Large intestine (tissue), 3 donors: ENCODE measurements around the gene NPHS1. TPM values are rescaled to one million over a fixed set of nuclear protein-coding genes. Genes with fewer than 3 reads are reported as not detected.

Experiments used
- DNase-seq, 2 donors: peaks; one replicate each; pipeline versions ENCODE4 v3.0.0 to v3.0.0-alpha.2; 2013
- H3K27ac ChIP-seq: one replicate; pipeline ENCODE4 v1.5.1; 2013; ENCODE audit warnings: low read length
- H3K27me3 ChIP-seq: 2 replicates; pipeline ENCODE4 v1.6.1; 2013; ENCODE audit warnings: low read length; ENCODE audit not compliant: control insufficient read depth, insufficient read depth
- H3K36me3 ChIP-seq: 2 replicates; pipeline ENCODE4 v1.6.1; 2013; ENCODE audit warnings: low read length; ENCODE audit not compliant: control insufficient read depth, insufficient read depth
- H3K4me1 ChIP-seq: one replicate; pipeline ENCODE4 v1.6.1; 2013; ENCODE audit warnings: low read length; ENCODE audit not compliant: control insufficient read depth, insufficient read depth
- H3K4me3 ChIP-seq: one replicate; pipeline ENCODE4 v1.5.1; 2013; ENCODE audit warnings: low read length
- H3K9me3 ChIP-seq: one replicate; pipeline ENCODE4 v1.6.1; 2013; ENCODE audit warnings: mild to moderate bottlenecking, low read depth, low read length, moderate library complexity; ENCODE audit not compliant: control insufficient read depth
- WGBS: methylation state at CpG from one replicate; pipeline ENCODE4 v1.1.5; 2013; ENCODE audit warnings: low lambda C conversion rate; ENCODE audit not compliant: insufficient coverage; 5-methylcytosine and 5-hydroxymethylcytosine counted together
- polyA plus RNA-seq: library from polyadenylated mRNA; unstranded; fragments of 120-200 nt; gene quantifications from one replicate; pipeline ENCODE4 v1.2.1, GENCODE V29; 2013

The NPHS1 gene
- polyA plus RNA-seq, 1 donor = 3.2 TPM

GRCh38 chr19:35862528-35862927, 10.2 kb upstream of the NPHS1 start:
- DNase-seq = no peak
- peaks cover 75% of the 10 kb centered on the region for H3K27me3 ChIP-seq
- H3K4me1 ChIP-seq = no peaks in the 10 kb centered on the region
- no peak overlapping the region for H3K4me3 ChIP-seq
- H3K27ac ChIP-seq = no peak overlapping the region
- 67% methylated on average over 1 of the region's 14 CpGs for WGBS
- no peaks in the 10 kb centered on the region for H3K36me3 ChIP-seq
- H3K9me3 ChIP-seq = peaks cover 2% of the 10 kb centered on the region

- H3K9me3 ChIP-seq = peaks cover 3% of the 10 kb centered on the region
- peaks cover 3% of the 10 kb centered on the region for H3K4me1 ChIP-seq
- H3K4me3 ChIP-seq = no peak overlapping the region
- no peaks in the 10 kb centered on the region for H3K36me3 ChIP-seq
- H3K27ac ChIP-seq = no peak overlapping the region
- DNase-seq = no peak
- peaks cover 75% of the 10 kb centered on the region for H3K27me3 ChIP-seq
- WGBS = no CpG with 5 or more reads among the region's 19 CpGs
Observed at GRCh38 chr19:35861640-35862160, 9.4 kb upstream of the NPHS1 start.

GRCh38 chr19:35860818-35861639, 8.7 kb upstream of the NPHS1 start:
- H3K9me3 ChIP-seq = peaks cover 5% of the 10 kb centered on the region
- no peak for DNase-seq
- H3K4me1 ChIP-seq = peaks cover 9% of the 10 kb centered on the region
- H3K4me3 ChIP-seq = no peak overlapping the region
- peaks cover 76% of the 10 kb centered on the region for H3K27me3 ChIP-seq
- no CpG with 5 or more reads among the region's 55 CpGs for WGBS
- no peaks in the 10 kb centered on the region for H3K36me3 ChIP-seq
- H3K27ac ChIP-seq = no peak overlapping the region

- no peak for DNase-seq
- no peak overlapping the region for H3K27ac ChIP-seq
- H3K36me3 ChIP-seq = no peaks in the 10 kb centered on the region
- H3K9me3 ChIP-seq = peaks cover 5% of the 10 kb centered on the region
- H3K4me1 ChIP-seq = peaks cover 9% of the 10 kb centered on the region
- H3K4me3 ChIP-seq = no peak overlapping the region
- WGBS = no CpG with 5 or more reads among the region's 24 CpGs
- H3K27me3 ChIP-seq = peaks cover 77% of the 10 kb centered on the region
Observed at GRCh38 chr19:35860436-35860817, 8.1 kb upstream of the NPHS1 start.

GRCh38 chr19:35859414-35859813, 7.1 kb upstream of the NPHS1 start:
- Histone ChIP-seq H3K27ac (no peak overlapping the region), H3K27me3 (peaks cover 86% of the 10 kb centered on the region)
- no peak for DNase-seq

GRCh38 chr19:35858311-35858710, 6.0 kb upstream of the NPHS1 start:
- H3K27ac ChIP-seq = no peak overlapping the region
- peaks cover 91% of the 10 kb centered on the region for H3K27me3 ChIP-seq
- H3K9me3 ChIP-seq = peaks cover 5% of the 10 kb centered on the region
- H3K36me3 ChIP-seq = no peaks in the 10 kb centered on the region
- H3K4me1 ChIP-seq = peaks cover 9% of the 10 kb centered on the region
- no peak overlapping the region for H3K4me3 ChIP-seq
- WGBS = no CpG with 5 or more reads among the region's 6 CpGs
- DNase-seq = no peak

More at GRCh38 chr19:35859414-35859813, 7.1 kb upstream of the NPHS1 start:
- Histone ChIP-seq H3K4me3 (no peak overlapping the region), H3K9me3 (peaks cover 5% of the 10 kb centered on the region), H3K4me1 (peaks cover 9% of the 10 kb centered on the region), H3K36me3 (no peaks in the 10 kb centered on the region)
- no CpG with 5 or more reads among the region's 4 CpGs for WGBS

GRCh38 chr19:35856546-35857149, 4.3 kb upstream of the NPHS1 start, which contains the start of gene KIRREL2:
TSS of gene KIRREL2 (plus strand) at chr19:35856911. CDS start at chr19:35857120, 209 bp downstream.
- Histone ChIP-seq H3K4me1 (peaks cover 9% of the 10 kb centered on the region), H3K27ac (no peak within 1 kb of the TSS), H3K36me3 (no peaks in the 10 kb centered on the region), H3K27me3 (peaks cover 88% of the 10 kb centered on the region), H3K4me3 (peak within 1 kb of the TSS; percentile 38), H3K9me3 (peaks cover 4% of the 10 kb centered on the region)
- WGBS = no CpG with 5 or more reads among the region's 42 CpGs
- peak in 1 of 2 donors; percentile 26 for DNase-seq

GRCh38 chr19:35853038-35853756, 893 bp upstream of the NPHS1 start:
- no peaks in the 10 kb centered on the region for H3K36me3 ChIP-seq
- H3K27ac ChIP-seq = no peak overlapping the region
- WGBS = 83% methylated on average over 1 of the region's 8 CpGs
- peaks cover 7% of the 10 kb centered on the region for H3K9me3 ChIP-seq
- no peak for DNase-seq
- peaks cover 9% of the 10 kb centered on the region for H3K4me1 ChIP-seq
- H3K27me3 ChIP-seq = peaks cover 65% of the 10 kb centered on the region
- no peak overlapping the region for H3K4me3 ChIP-seq

GRCh38 chr19:35851213-35852028, 883 bp downstream of the NPHS1 start:
- Histone ChIP-seq H3K27me3 (peaks cover 50% of the 10 kb centered on the region), H3K4me3 (no peak overlapping the region), H3K27ac (no peak overlapping the region), H3K4me1 (peaks cover 4% of the 10 kb centered on the region), H3K9me3 (peaks cover 4% of the 10 kb centered on the region), H3K36me3 (no peaks in the 10 kb centered on the region)
- 75% methylated on average over 3 of the region's 32 CpGs for WGBS
- DNase-seq = no peak
